Endothelial cell of umbilical vein (primary cell): ENCODE results near the gene GTF2IRD1. TPM values are rescaled to one million over a fixed set of nuclear protein-coding genes. Genes with fewer than 3 reads are reported as not detected.

Experiments
- BruUV-seq: library from RNA; stranded (reverse); fragments of 400-500 nt; replicated peaks from 2 replicates; lab custom pipeline; 2021; lab: Mats Ljungman, UMichigan
- CTCF ChIA-PET: fragments of 300-600, 350-600 bp; sonication (Branson Sonifier 250); formaldehyde crosslinking; loops from one replicate; lab custom pipeline; 2021; ENCODE audit warnings: antibody characterized with exemption, inconsistent platforms; lab: Charles Lee
- POLR2A ChIA-PET: fragments of 300-600, 350-600 bp; sonication (Branson Sonifier 250); formaldehyde crosslinking; loops from one replicate; lab custom pipeline; 2021; ENCODE audit warnings: antibody characterized with exemption, inconsistent platforms; lab: Charles Lee
- DNase-seq: peaks from one replicate; pipeline ENCODE4 v3.0.0-alpha.2; 2011; ENCODE audit warnings: low read depth, low spot score
- FAIRE-seq: peaks from 2 replicates; lab custom pipeline; 2011; peaks lifted over from hg19 to GRCh38; lab: Jason Lieb, UNC
- H2AFZ ChIP-seq: 2 replicates; pipeline ENCODE4 v1.6.0; 2012; ENCODE audit warnings: low read depth, low read length, control low read depth, inconsistent platforms
- H3K27ac ChIP-seq: 2 replicates; pipeline ENCODE4 v1.5.1; 2011; ENCODE audit warnings: low read depth, mild to moderate bottlenecking, control low read depth, low read length, moderate library complexity; ENCODE audit not compliant: insufficient read depth
- H3K27me3 ChIP-seq, 2 experiments: 2 replicates each; pipeline versions ENCODE4 v1.6.0 to v1.6.1; 2011; ENCODE audit warnings: low read length in 2 of 2, mixed read lengths in 1 of 2; ENCODE audit not compliant: control insufficient read depth in 2 of 2, insufficient read depth in 2 of 2
- H3K36me3 ChIP-seq, 2 experiments: 2 replicates in 1 of 2; 3 replicates in 1 of 2; pipeline ENCODE4 v1.5.1; 2011; ENCODE audit warnings: low read length in 2 of 2, mild to moderate bottlenecking in 1 of 2, moderate library complexity in 1 of 2; ENCODE audit not compliant: control insufficient read depth in 2 of 2, insufficient read depth in 2 of 2; ENCODE audit errors: extremely low read depth in 1 of 2
- H3K4me1 ChIP-seq: 3 replicates; pipeline ENCODE4 v1.5.1; 2011; ENCODE audit warnings: mild to moderate bottlenecking, low read length; ENCODE audit not compliant: control insufficient read depth, insufficient read depth; ENCODE audit errors: extremely low read depth
- H3K4me2 ChIP-seq: 2 replicates; pipeline ENCODE4 v1.6.1; 2011; ENCODE audit warnings: low read length, control low read depth, mixed read lengths; ENCODE audit not compliant: insufficient read depth
- H3K4me3 ChIP-seq, 3 experiments: fragments of 200-600 bp in 1 of 3; sonication (generic), shearing (Covaris generic) in 1 of 3; replicated peaks in 1 of 3; 2 replicates each; pipeline ENCODE4 v1.5.1; 2011 to 2016; ENCODE audit warnings: control low read depth in 3 of 3, low read length in 3 of 3, mild to moderate bottlenecking in 2 of 3, inconsistent platforms in 1 of 3, low read depth in 1 of 3, moderate library complexity in 1 of 3; ENCODE audit not compliant: insufficient read depth in 1 of 3
- H3K79me2 ChIP-seq: 2 replicates; pipeline ENCODE4 v1.6.0; 2012; ENCODE audit warnings: low read length, inconsistent platforms; ENCODE audit not compliant: control insufficient read depth, insufficient read depth
- H3K9ac ChIP-seq: replicated peaks from 2 replicates; pipeline ENCODE3; 2011; ENCODE audit warnings: low read length, control low read depth; ENCODE audit not compliant: insufficient read depth; ENCODE audit errors: extremely low read depth
- H3K9me1 ChIP-seq: replicated peaks from 3 replicates; pipeline ENCODE4 v1.6.0; 2011; ENCODE audit warnings: mild to moderate bottlenecking, low read length; ENCODE audit not compliant: control insufficient read depth, insufficient read depth; ENCODE audit errors: extremely low read depth
- H3K9me3 ChIP-seq: replicated peaks from 2 replicates; pipeline ENCODE4 v1.5.1; 2012; ENCODE audit warnings: low read length, inconsistent platforms; ENCODE audit not compliant: control insufficient read depth, insufficient read depth
- H4K20me1 ChIP-seq: replicated peaks from 2 replicates; pipeline ENCODE3; 2011; ENCODE audit warnings: mild to moderate bottlenecking, low read length; ENCODE audit not compliant: control insufficient read depth, insufficient read depth; ENCODE audit errors: extremely low read depth
- CTCF ChIP-seq, 2 donors: IDR thresholded peaks; 1 replicate in 1 of 2; 2 replicates in 1 of 2; pipeline ENCODE4 v1.5.1; 2011; ENCODE audit warnings: low read length in 2 of 2, mild to moderate bottlenecking in 2 of 2, moderate library complexity in 2 of 2, control low read depth in 1 of 2, inconsistent platforms in 1 of 2, low read depth in 1 of 2; ENCODE audit not compliant: insufficient read depth in 1 of 2; ENCODE audit errors: extremely low read depth in 1 of 2
- EZH2 ChIP-seq: IDR thresholded peaks from 2 replicates; pipeline ENCODE4 v1.6.1; 2012; ENCODE audit warnings: borderline replicate concordance, low read depth, mild to moderate bottlenecking, moderate library complexity, low read length, inconsistent platforms; ENCODE audit not compliant: severe bottlenecking
- MAX ChIP-seq: IDR thresholded peaks from 2 replicates; pipeline ENCODE4 v1.6.1; 2011; ENCODE audit not compliant: insufficient read depth, insufficient read length
- POLR2A ChIP-seq: IDR thresholded peaks from 2 replicates; pipeline ENCODE4 v1.6.1; 2012; ENCODE audit warnings: low read depth, mild to moderate bottlenecking, control low read depth, low read length
- dilution Hi-C: fragments of 300-500 bp; cut with MboI; formaldehyde crosslinking; loops from one replicate; pipeline ENCODE4 v1.15.0; 2019; ENCODE audit warnings: low sequenced_read_pairs; ENCODE audit not compliant: extremely low pct_ligation_motif_present
- intact Hi-C: fragments of 100-400 bp; cut with micrococcal nuclease; formaldehyde crosslinking; loops from one replicate; pipeline ENCODE4 v1.10.0; 2022
- polyA plus RNA-seq, 4 experiments: library from polyadenylated mRNA; depleted of rRNA in 3 of 4; stranded (reverse) in 3 of 4; unstranded in 1 of 4; fragments of >200 nt; gene quantifications; 2 replicates each; pipeline versions ENCODE4 v1.2.1 to v1.2.3, GENCODE V29; 2011 to 2012; ENCODE audit warnings: missing spikeins in 1 of 4
- total RNA-seq: library from RNA; stranded (reverse); gene quantifications from 2 replicates; pipeline ENCODE4 v1.2.3, GENCODE V29; 2021

Gene GTF2IRD1
- total and polyA plus RNA-seq, 2 donors (not counting 3 experiments of a cell fraction or from before 2014, with no cell fraction given) = 14.2 to 24.2 TPM

GRCh38 chr7:74449809-74450397 lies 3.8 kb upstream of the GTF2IRD1 start:
- H3K27me3 ChIP-seq = no peaks in the 10 kb centered on the region
- FAIRE-seq (peak; percentile 91), DNase-seq (peak; percentile 60)
- BruUV-seq = no TSS peak
- peak; percentile 79 to 82 for TF ChIP-seq CTCF (IDR thresholded peaks at IDR 0.05; ENCODE audit: extremely low read depth in 1 of 2, insufficient read depth in 1 of 2, low read depth in 1 of 2, low read length in 2 of 2)
- TF ChIP-seq MAX = no peak
- TF ChIP-seq POLR2A = no peak
- no peak for TF ChIP-seq EZH2
- no peaks in the 10 kb centered on the region for H4K20me1 ChIP-seq
- no peaks in the 10 kb centered on the region for H3K9me3 ChIP-seq
- ChIA-PET CTCF (interaction anchor here (0.5 to 3.1 kb wide), 25 partner anchors 8 to 581 kb away, joined by 3 to 25 read pairs (median 4); no protein-coding TSS in a partner anchor), POLR2A (no interaction called here)
- no peaks in the 10 kb centered on the region for H3K9me1 ChIP-seq
- dilution Hi-C loops (no loop called here), intact Hi-C loops (loop anchor here (1.0 to 10.0 kb wide), 3 partner anchors 95 to 205 kb away; partner anchors contain the start of gene GTF2I)
- peaks cover 9% of the 10 kb centered on the region for H3K4me1 ChIP-seq
- no peak overlapping the region for H3K4me2 ChIP-seq
- no peak overlapping the region for H3K9ac ChIP-seq
- H3K4me3 ChIP-seq = no peak overlapping the region
- H3K27ac ChIP-seq = no peak overlapping the region
- H3K79me2 ChIP-seq = peaks cover 3% of the 10 kb centered on the region
- H2AFZ ChIP-seq = no peak overlapping the region
- no peaks in the 10 kb centered on the region for H3K36me3 ChIP-seq
